Ascending aorta (tissue), 2 donors: ENCODE measurements around the gene CFAP97. TPM values are rescaled to one million over a fixed set of nuclear protein-coding genes. Genes with fewer than 3 reads are reported as not detected.
A peak's percentile ranks its signal among the peaks of the same experiment; 100 is the strongest.

Experiments used
- DNase-seq, 2 donors: peaks; one replicate each; pipeline ENCODE4 v3.0.0-alpha.2; 2019; ENCODE audit warnings: low spot score in 2 of 2
- H3K27ac ChIP-seq, 2 donors: fragments of 200-600 bp; sonication (generic); one replicate each; pipeline ENCODE4 v1.5.1; 2016 to 2017; ENCODE audit warnings: mild to moderate bottlenecking in 1 of 2
- H3K27me3 ChIP-seq: fragments of 200-600 bp; sonication (generic); one replicate; pipeline ENCODE4 v1.5.1; 2017
- H3K36me3 ChIP-seq, 2 donors: fragments of 200-600 bp; sonication (generic); one replicate each; pipeline ENCODE4 v1.5.1; 2016
- H3K4me1 ChIP-seq, 2 donors: fragments of 200-600 bp; sonication (generic); one replicate each; pipeline ENCODE4 v1.5.1; 2016 to 2017; ENCODE audit warnings: mild to moderate bottlenecking in 1 of 2
- H3K4me3 ChIP-seq, 2 donors: fragments of 200-600 bp; sonication (generic); one replicate each; pipeline ENCODE4 v1.5.1; 2016 to 2017; ENCODE audit warnings: mild to moderate bottlenecking in 1 of 2
- H3K9me3 ChIP-seq, 2 donors: fragments of 200-600 bp; sonication (generic); one replicate each; pipeline ENCODE4 v1.5.1; 2016
- CTCF ChIP-seq, 3 experiments: fragments of 200-600 bp in 2 of 3; fragments of 450-650 bp in 1 of 3; sonication (generic) in 2 of 3; IDR thresholded peaks; one replicate each; pipeline ENCODE4 v1.5.1; 2016 to 2019; ENCODE audit warnings: antibody characterized with exemption in 3 of 3, mild to moderate bottlenecking in 1 of 3, moderate library complexity in 1 of 3
- intact Hi-C: fragments of 100-400 bp; cut with DNase I; formaldehyde crosslinking; loops from one replicate; pipeline ENCODE4 v1.15.1; 2023
- total RNA-seq: library from RNA; depleted of rRNA; stranded (reverse); fragments of >200 nt; gene quantifications from one replicate; pipeline ENCODE4 v1.1.0, GENCODE V29; 2016

CFAP97 gene
- total RNA-seq, 1 donor from 2014 or later, result 27.7 TPM

- Histone ChIP-seq H3K36me3 (peaks cover 21 to 28% of the 10 kb centered on the region in 2 donors), H3K4me1 (no peaks in the 10 kb centered on the region), H3K27ac (peak overlapping the region in 1 of 2 donors; percentile 14), H3K9me3 (no peaks in the 10 kb centered on the region), H3K4me3 (no peak overlapping the region), H3K27me3 (no peaks in the 10 kb centered on the region)
- intact Hi-C loops, result no loop called here
- TF ChIP-seq CTCF (IDR thresholded peaks at IDR 0.05), result peak in 1 of 3 experiments; percentile 13
- no peak for DNase-seq
Measured at GRCh38 chr4:185165605-185166063, 38.2 kb downstream of the CFAP97 start.

DNA sequence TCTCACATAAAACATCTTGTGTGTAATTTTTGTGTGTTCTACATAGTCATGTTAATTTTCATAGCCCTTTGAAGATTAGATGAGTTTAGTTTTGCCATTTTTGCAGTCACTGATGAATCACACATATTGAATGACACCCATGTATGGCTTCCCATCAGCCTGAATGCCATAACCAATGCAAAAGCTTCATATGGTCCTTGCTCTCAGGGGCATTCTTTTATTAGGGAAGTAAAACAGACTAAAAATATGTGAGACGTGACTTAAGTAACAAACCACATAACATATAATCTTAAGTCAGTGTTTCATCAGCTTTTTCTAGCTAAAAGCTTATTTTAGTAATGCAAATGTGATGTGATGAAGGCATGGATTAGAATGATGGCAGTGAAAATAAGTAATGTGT, 52.5 kb downstream of the CFAP97 start:
- peaks cover 14 to 36% of the 10 kb centered on the region in 2 donors for H3K36me3 ChIP-seq
- no peak for TF ChIP-seq CTCF (IDR thresholded peaks at IDR 0.05)
- no peaks in the 10 kb centered on the region for H3K9me3 ChIP-seq
- no peak overlapping the region for H3K4me3 ChIP-seq
- H3K27me3 ChIP-seq, result no peaks in the 10 kb centered on the region
- peaks cover 0 to 4% of the 10 kb centered on the region in 2 donors for H3K4me1 ChIP-seq
- DNase-seq, result no peak
- intact Hi-C loops, result no loop called here
- H3K27ac ChIP-seq, result no peak overlapping the region

GRCh38 chr4:185149392-185149791, 54.4 kb downstream of the CFAP97 start:
- Histone ChIP-seq H3K9me3 (no peaks in the 10 kb centered on the region), H3K4me1 (peaks cover 0 to 12% of the 10 kb centered on the region in 2 donors), H3K36me3 (peaks cover 17 to 35% of the 10 kb centered on the region in 2 donors), H3K27me3 (no peaks in the 10 kb centered on the region), H3K27ac (no peak overlapping the region), H3K4me3 (no peak overlapping the region)
- intact Hi-C loops, result loop anchor here (10.0 kb wide), 1 partner anchor 995 kb away; no protein-coding TSS in a partner anchor
- no peak for TF ChIP-seq CTCF (IDR thresholded peaks at IDR 0.05)
- no peak for DNase-seq

- Histone ChIP-seq H3K4me3 (peak overlapping the region; percentile 65 to 87), H3K36me3 (peaks cover 17 to 29% of the 10 kb centered on the region in 2 donors), H3K27ac (peak overlapping the region; percentile 92 to 93), H3K9me3 (no peaks in the 10 kb centered on the region), H3K27me3 (no peaks in the 10 kb centered on the region), H3K4me1 (peaks cover 3 to 15% of the 10 kb centered on the region in 2 donors)
- intact Hi-C loops, result loop anchor here (10.0 kb wide), 1 partner anchor 999 kb away; no protein-coding TSS in a partner anchor
- no peak for TF ChIP-seq CTCF (IDR thresholded peaks at IDR 0.05)
- peak in 1 of 2 donors; percentile 82 for DNase-seq
Measured at GRCh38 chr4:185145572-185145971, 58.2 kb downstream of the CFAP97 start.

DNA sequence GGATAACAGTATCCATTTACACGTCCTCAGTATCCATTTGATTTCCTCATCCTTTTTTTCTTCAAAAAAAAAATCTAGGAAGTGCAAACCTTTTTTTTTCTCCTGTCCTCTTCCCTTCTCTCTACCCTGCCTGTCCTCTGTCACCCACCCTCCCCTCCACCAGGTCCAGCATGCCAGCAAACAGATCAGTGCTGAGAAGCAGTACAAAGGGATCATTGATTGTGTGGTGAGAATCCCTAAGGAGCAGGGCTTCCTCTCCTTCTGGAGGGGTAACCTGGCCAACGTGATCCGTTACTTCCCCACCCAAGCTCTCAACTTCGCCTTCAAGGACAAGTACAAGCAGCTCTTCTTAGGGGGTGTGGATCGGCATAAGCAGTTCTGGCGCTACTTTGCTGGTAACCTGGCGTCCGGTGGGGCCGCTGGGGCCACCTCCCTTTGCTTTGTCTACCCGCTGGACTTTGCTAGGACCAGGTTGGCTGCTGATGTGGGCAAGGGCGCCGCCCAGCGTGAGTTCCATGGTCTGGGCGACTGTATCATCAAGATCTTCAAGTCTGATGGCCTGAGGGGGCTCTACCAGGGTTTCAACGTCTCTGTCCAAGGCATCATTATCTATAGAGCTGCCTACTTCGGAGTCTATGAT, 59.1 kb downstream of the CFAP97 start:
- H3K27ac ChIP-seq, result peak overlapping the region; percentile 92 to 93
- no peak for TF ChIP-seq CTCF (IDR thresholded peaks at IDR 0.05)
- peaks cover 3 to 15% of the 10 kb centered on the region in 2 donors for H3K4me1 ChIP-seq
- peak overlapping the region; percentile 65 to 87 for H3K4me3 ChIP-seq
- H3K36me3 ChIP-seq, result peaks cover 17 to 21% of the 10 kb centered on the region in 2 donors
- H3K9me3 ChIP-seq, result no peaks in the 10 kb centered on the region
- DNase-seq, result no peak
- intact Hi-C loops, result loop anchor here (5.0 to 10.0 kb wide), 2 partner anchors 317 to 1000 kb away; partner anchors contain the start of gene ACSL1
- H3K27me3 ChIP-seq, result no peaks in the 10 kb centered on the region
